GM21381 (cell line): ENCODE results near the gene BLM.
A peak's percentile ranks its signal among the peaks of the same experiment; 100 is the strongest.
"Not testable (repeated sequence)": the region's sequence is repeated elsewhere in the genome, so short reads cannot be mapped to it uniquely, and the experiment has no call there.

Experiments
- ATAC-seq: cut with Tn5 transposase; IDR thresholded peaks from one replicate; pipeline ENCODE4 v1.9.1; 2021; ENCODE audit warnings: mild to moderate bottlenecking, moderate library complexity; ENCODE audit not compliant: unreplicated experiment

Gene BLM

GRCh38 chr15:90818251-90819210, 101.4 kb downstream of the BLM start:
- no peak for ATAC-seq

- no peak for ATAC-seq
These were observed 102.2 kb downstream of the BLM start for GRCh38 chr15:90819390-90819789.

GRCh38 chr15:90819850-90820249, 102.7 kb downstream of the BLM start:
- ATAC-seq = no peak

GRCh38 chr15:90820481-90820880, 103.3 kb downstream of the BLM start:
- no peak for ATAC-seq

- no peak for ATAC-seq
These were observed 105.2 kb downstream of the BLM start for GRCh38 chr15:90822204-90822955.

- ATAC-seq = no peak
These were observed 106.4 kb downstream of the BLM start for GRCh38 chr15:90823455-90823974.

- not testable (repeated sequence) for ATAC-seq
These were observed 108.2 kb downstream of the BLM start for GRCh38 chr15:90825115-90825899.

GRCh38 chr15:90826206-90826885, 109.2 kb downstream of the BLM start:
- ATAC-seq = not testable (repeated sequence)

- ATAC-seq = no peak
These were observed 109.8 kb downstream of the BLM start for GRCh38 chr15:90826886-90827435.

GRCh38 chr15:90828111-90828510, 111.0 kb downstream of the BLM start:
- no peak for ATAC-seq

GRCh38 chr15:90829126-90829525, 112.0 kb downstream of the BLM start:
- no peak for ATAC-seq

- no peak for ATAC-seq
These were observed 112.8 kb downstream of the BLM start for GRCh38 chr15:90829942-90830440.

GRCh38 chr15:90834626-90835025, 117.5 kb downstream of the BLM start:
- no peak for ATAC-seq

GRCh38 chr15:90836296-90836871, 119.2 kb downstream of the BLM start:
- no peak for ATAC-seq

- ATAC-seq = no peak
These were observed 119.9 kb downstream of the BLM start for GRCh38 chr15:90837094-90837493.

GRCh38 chr15:90838139-90838538, 121.0 kb downstream of the BLM start:
- no peak for ATAC-seq

GRCh38 chr15:90838544-90838943, 121.4 kb downstream of the BLM start:
- no peak for ATAC-seq

GRCh38 chr15:90839187-90840071, 122.3 kb downstream of the BLM start:
- peak; percentile 79 for ATAC-seq
